Loucy (cell line): ENCODE measurements around the gene TMEM132C.

ENCODE experiments used
- CTCF ChIP-seq: fragments of 200-600 bp; sonication (generic); conservative IDR thresholded peaks from 2 replicates; pipeline ENCODE4 v1.5.1; 2014; ENCODE audit warnings: mild to moderate bottlenecking, antibody characterized with exemption, low read length
- EZH2phosphoT487 ChIP-seq: fragments of 200-600 bp; IDR thresholded peaks from 2 replicates; pipeline ENCODE4 v1.6.1; 2018; ENCODE audit warnings: antibody characterized with exemption, mild to moderate bottlenecking, moderate library complexity, borderline replicate concordance

- TF ChIP-seq CTCF (no peak), EZH2phosphoT487 (no peak)
These were observed 408.6 kb downstream of the TMEM132C start for GRCh38 chr12:128675576-128675975.
